SJSA1 (cell line): ENCODE measurements around the gene VSIG2. TPM values are rescaled to one million over a fixed set of nuclear protein-coding genes. Genes with fewer than 3 reads are reported as not detected.
"Not testable (repeated sequence)": the region's sequence is repeated elsewhere in the genome, so short reads cannot be mapped to it uniquely, and the experiment has no call there.

Experiments
- DNase-seq, 2 experiments: peaks; one replicate each; pipeline ENCODE4 v3.0.0-alpha.2; 2015 to 2020; ENCODE audit warnings: low spot score in 2 of 2, low read depth in 1 of 2
- H3K27ac ChIP-seq: fragments of 250-450 bp; sonication (Bioruptor Pico); 2 replicates; pipeline ENCODE4 v1.5.1; 2020; ENCODE audit warnings: mild to moderate bottlenecking, moderate library complexity
- H3K27me3 ChIP-seq: fragments of 250-450 bp; sonication (Bioruptor Pico); replicated peaks from 2 replicates; pipeline ENCODE4 v1.5.1; 2020; ENCODE audit warnings: mild to moderate bottlenecking, moderate library complexity
- H3K36me3 ChIP-seq: fragments of 250-450 bp; sonication (Bioruptor Pico); 2 replicates; pipeline ENCODE4 v1.5.1; 2020; ENCODE audit warnings: mild to moderate bottlenecking
- H3K4me1 ChIP-seq: fragments of 250-450 bp; sonication (Bioruptor Pico); replicated peaks from 2 replicates; pipeline ENCODE4 v1.6.1; 2021; ENCODE audit warnings: mild to moderate bottlenecking
- H3K4me3 ChIP-seq: fragments of 250-450 bp; sonication (Bioruptor Pico); 2 replicates; pipeline ENCODE4 v1.5.1; 2020; ENCODE audit warnings: mild to moderate bottlenecking
- H3K9me3 ChIP-seq: fragments of 250-450 bp; sonication (Bioruptor Pico); replicated peaks from 2 replicates; pipeline ENCODE4 v1.5.1; 2020; ENCODE audit warnings: mild to moderate bottlenecking
- total RNA-seq: library from RNA; depleted of rRNA; stranded (reverse); fragments of >200 nt; shearing (Covaris generic); gene quantifications from 2 replicates; pipeline ENCODE4 v1.2.3, GENCODE V29; 2014

The VSIG2 gene
- total RNA-seq, 1 experiment from 2014 or later, result not detected

- no peak for DNase-seq
- H3K27ac ChIP-seq, result no peak overlapping the region
- no peaks in the 10 kb centered on the region for H3K36me3 ChIP-seq
Observed at GRCh38 chr11:124778281-124778680, 26.2 kb upstream of the VSIG2 start.

GRCh38 chr11:124776865-124777645 is 25.0 kb upstream of the VSIG2 start:
- Histone ChIP-seq H3K4me3 (no peak overlapping the region), H3K36me3 (no peaks in the 10 kb centered on the region), H3K4me1 (peaks cover under 1% of the 10 kb centered on the region), H3K9me3 (no peaks in the 10 kb centered on the region), H3K27ac (no peak overlapping the region), H3K27me3 (no peaks in the 10 kb centered on the region)
- DNase-seq, result no peak

More at GRCh38 chr11:124778281-124778680, 26.2 kb upstream of the VSIG2 start:
- Histone ChIP-seq H3K27me3 (no peaks in the 10 kb centered on the region), H3K4me3 (no peak overlapping the region), H3K9me3 (no peaks in the 10 kb centered on the region), H3K4me1 (no peaks in the 10 kb centered on the region)

GRCh38 chr11:124770959-124771358 is 18.9 kb upstream of the VSIG2 start:
- not testable (repeated sequence) for H3K4me3 ChIP-seq, H3K27me3 ChIP-seq, H3K9me3 ChIP-seq, H3K36me3 ChIP-seq
- Histone ChIP-seq H3K27ac (peak overlapping the region; percentile 94), H3K4me1 (peaks cover 37% of the 10 kb centered on the region)
- peak in 1 of 2 experiments; percentile 27 for DNase-seq

DNA sequence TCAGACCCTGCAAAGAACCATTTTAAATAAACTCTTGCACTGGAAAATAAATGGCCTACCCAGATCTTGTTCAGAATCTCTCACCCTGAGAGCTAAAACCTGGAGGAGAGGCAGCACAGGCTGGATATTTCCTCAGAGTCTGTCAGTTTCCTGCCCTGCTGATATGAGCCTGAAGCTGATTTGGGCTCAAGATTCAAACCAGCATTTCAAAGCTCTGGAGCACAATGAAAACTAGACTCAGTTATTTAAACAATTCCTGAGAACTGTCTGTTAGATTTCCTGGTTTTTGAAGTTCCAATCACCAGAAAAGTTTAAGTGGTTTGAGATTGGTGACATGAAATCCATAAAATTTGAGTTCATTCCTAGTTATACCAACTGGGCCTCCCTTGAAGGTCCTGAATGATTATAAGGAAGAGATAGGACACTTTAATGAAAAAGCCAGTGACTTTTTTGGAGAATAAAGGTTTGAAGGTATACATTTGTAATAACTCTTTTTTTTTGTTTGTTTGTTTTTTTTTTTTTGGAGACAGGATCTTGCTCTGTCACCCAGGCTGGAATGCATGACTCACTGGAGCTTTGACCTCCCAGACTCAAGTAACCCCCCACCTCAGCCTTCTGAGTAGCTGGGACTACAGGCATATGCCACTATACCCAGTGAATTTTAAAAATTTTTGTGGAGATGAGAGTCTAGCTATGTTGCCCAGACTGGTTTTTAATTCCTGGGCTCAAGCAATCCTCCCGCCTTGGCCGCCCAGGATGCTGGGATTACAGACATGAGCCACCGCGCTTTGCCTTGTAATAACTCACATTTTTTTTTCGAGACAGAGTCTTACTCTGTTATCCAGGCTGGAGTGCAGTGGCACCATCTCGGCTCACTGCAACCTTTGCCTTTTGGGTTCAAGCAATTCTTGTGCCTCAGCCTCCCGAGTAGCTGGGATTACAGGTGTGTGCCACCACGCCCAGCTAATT is 18.0 kb upstream of the VSIG2 start:
- H3K4me3 ChIP-seq, result no peak overlapping the region
- peaks cover 37% of the 10 kb centered on the region for H3K4me1 ChIP-seq
- DNase-seq, result peak; percentile 89 to 91
- H3K36me3 ChIP-seq, result 0 out of 2 replicates have a peak, but pooled peaks cover 6% of the 10 kb centered on the region
- peak overlapping the region; percentile 94 for H3K27ac ChIP-seq
- H3K9me3 ChIP-seq, result no peaks in the 10 kb centered on the region
- H3K27me3 ChIP-seq, result no peaks in the 10 kb centered on the region

DNA sequence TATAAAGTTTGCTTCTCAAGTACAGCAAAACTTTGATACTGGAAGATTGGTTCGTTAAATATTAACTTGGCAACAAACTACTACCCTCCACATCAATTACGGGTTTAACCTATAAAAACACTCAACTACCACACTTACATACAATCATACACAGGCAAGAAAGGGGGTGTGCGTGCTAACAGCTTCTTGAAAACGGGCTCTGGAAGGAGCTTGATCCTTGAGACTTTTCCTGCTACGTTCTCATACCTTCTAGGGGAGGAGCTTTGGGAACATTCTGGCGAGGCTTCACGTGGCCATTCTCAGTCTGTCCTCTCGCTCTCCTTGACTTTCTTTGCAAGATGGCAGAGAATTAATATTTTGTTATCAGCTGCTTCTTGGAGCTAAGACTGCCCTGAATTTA is 16.9 kb upstream of the VSIG2 start:
- Histone ChIP-seq H3K27me3 (no peaks in the 10 kb centered on the region), H3K4me1 (peaks cover 37% of the 10 kb centered on the region), H3K27ac (peak overlapping the region; percentile 94), H3K4me3 (no peak overlapping the region), H3K36me3 (0 out of 2 replicates have a peak, but pooled peaks cover 6% of the 10 kb centered on the region), H3K9me3 (no peaks in the 10 kb centered on the region)
- DNase-seq, result no peak

DNA sequence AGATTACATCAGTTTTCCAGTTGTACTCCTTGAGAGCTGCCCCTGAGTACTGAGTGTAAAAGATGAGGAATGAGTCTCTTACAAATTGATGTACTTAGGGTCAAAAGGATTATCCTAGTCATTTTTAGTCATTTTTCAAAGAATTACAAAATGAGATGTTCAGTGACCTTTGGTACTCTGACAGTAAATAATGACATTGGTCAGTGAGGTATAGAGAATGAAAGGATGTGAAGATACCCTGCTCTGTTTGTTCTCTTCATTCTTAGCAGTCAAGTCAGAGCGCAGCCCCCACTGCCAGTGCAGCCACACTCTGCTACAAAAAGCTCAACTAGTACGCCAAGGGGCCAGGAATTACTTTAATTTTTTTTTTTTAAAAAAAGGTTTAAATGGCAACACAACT is 14.1 kb upstream of the VSIG2 start:
- Histone ChIP-seq H3K9me3 (no peaks in the 10 kb centered on the region), H3K4me3 (no peak overlapping the region), H3K4me1 (peaks cover 43% of the 10 kb centered on the region), H3K36me3 (0 out of 2 replicates have a peak, but pooled peaks cover 6% of the 10 kb centered on the region), H3K27ac (no peak overlapping the region), H3K27me3 (no peaks in the 10 kb centered on the region)
- no peak for DNase-seq

GRCh38 chr11:124763156-124763947 is 11.3 kb upstream of the VSIG2 start:
- Histone ChIP-seq H3K27ac (no peak overlapping the region), H3K9me3 (no peaks in the 10 kb centered on the region), H3K4me3 (peak overlapping the region; percentile 37), H3K36me3 (0 out of 2 replicates have a peak, but pooled peaks cover 3% of the 10 kb centered on the region), H3K27me3 (no peaks in the 10 kb centered on the region), H3K4me1 (peaks cover 21% of the 10 kb centered on the region)
- DNase-seq, result peak; percentile 67 to 71

DNA sequence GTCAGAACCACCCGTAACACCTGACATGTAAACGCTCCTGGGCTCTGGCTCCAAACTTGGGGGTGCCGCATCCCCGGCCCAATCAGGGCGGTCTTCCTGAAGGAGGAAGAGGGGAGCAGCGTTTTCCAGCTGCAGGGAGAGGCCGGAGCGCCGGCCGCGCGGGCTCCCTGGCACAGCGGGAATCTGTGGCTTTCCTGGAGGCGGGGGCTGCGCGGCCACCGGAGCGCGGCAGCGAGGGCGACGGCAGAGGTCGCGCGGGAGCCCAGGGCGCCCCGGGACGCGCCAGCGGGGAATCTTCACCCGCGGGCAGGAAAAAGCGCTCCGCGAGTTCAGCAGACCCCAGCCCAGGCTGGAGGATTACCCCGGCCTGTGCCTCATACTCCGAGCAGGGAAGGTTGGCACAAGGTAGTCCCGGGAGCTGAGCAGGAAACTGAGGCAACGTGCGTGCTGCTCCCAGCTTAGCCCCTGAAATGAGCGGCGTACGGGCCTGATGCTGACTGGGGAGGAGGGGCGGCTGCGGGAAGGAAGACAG is 10.6 kb upstream of the VSIG2 start:
- DNase-seq, result no peak
- no peaks in the 10 kb centered on the region for H3K27me3 ChIP-seq

GRCh38 chr11:124762105-124762623 is 10.1 kb upstream of the VSIG2 start, which contains the start of gene ESAM:
ESAM (minus strand) TSS chr11:124762290; CDS start chr11:124762154, 136 bp downstream.
- 0 out of 2 replicates have a peak, but pooled peaks cover 3% of the 10 kb centered on the region for H3K36me3 ChIP-seq
- H3K9me3 ChIP-seq, result no peaks in the 10 kb centered on the region
- no peaks in the 10 kb centered on the region for H3K27me3 ChIP-seq
- no peak for DNase-seq
- no peak within 1 kb of the TSS for H3K27ac ChIP-seq
- peak within 1 kb of the TSS; percentile 37 for H3K4me3 ChIP-seq
- H3K4me1 ChIP-seq, result peaks cover 23% of the 10 kb centered on the region

More for the DNA sequence above, 10.6 kb upstream of the VSIG2 start:
- Histone ChIP-seq H3K4me1 (peaks cover 23% of the 10 kb centered on the region), H3K36me3 (0 out of 2 replicates have a peak, but pooled peaks cover 3% of the 10 kb centered on the region), H3K9me3 (no peaks in the 10 kb centered on the region), H3K4me3 (peak overlapping the region; percentile 37), H3K27ac (no peak overlapping the region)

GRCh38 chr11:124761301-124762104 is 9.4 kb upstream of the VSIG2 start:
- Histone ChIP-seq H3K36me3 (0 out of 2 replicates have a peak, but pooled peaks cover 3% of the 10 kb centered on the region), H3K4me3 (peak overlapping the region; percentile 37), H3K27me3 (no peaks in the 10 kb centered on the region), H3K4me1 (peaks cover 23% of the 10 kb centered on the region), H3K9me3 (no peaks in the 10 kb centered on the region), H3K27ac (no peak overlapping the region)
- DNase-seq, result no peak

- no peak overlapping the region for H3K27ac ChIP-seq
- H3K9me3 ChIP-seq, result no peaks in the 10 kb centered on the region
- no peak for DNase-seq
- H3K36me3 ChIP-seq, result 0 out of 2 replicates have a peak, but pooled peaks cover 3% of the 10 kb centered on the region
- H3K27me3 ChIP-seq, result no peaks in the 10 kb centered on the region
- peaks cover 23% of the 10 kb centered on the region for H3K4me1 ChIP-seq
- H3K4me3 ChIP-seq, result no peak overlapping the region
Observed at GRCh38 chr11:124760806-124761205, 8.8 kb upstream of the VSIG2 start.

DNA sequence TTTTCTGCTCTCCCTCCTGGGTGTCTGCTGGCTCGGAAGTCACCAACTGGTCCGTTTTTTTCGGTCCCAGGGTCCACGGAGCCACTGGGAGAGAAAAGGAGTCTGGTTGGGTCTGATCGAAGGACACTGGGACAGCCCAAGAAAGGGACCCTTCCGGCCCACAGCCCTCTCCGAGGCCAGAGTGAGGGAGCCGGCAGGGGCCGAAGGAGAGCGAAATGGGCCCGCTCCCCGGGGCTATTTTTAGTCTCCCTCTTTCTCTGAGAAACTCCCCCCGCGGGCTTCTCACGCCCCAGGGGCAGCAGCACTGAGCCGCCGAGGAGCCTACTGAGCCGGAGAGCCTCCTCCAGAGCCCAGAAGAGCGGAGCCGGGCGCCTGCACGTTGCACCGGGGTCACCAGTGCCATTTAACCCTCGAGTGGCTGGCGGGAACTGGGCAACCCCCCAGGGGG is 8.2 kb upstream of the VSIG2 start:
- H3K27me3 ChIP-seq, result no peaks in the 10 kb centered on the region

More for the DNA sequence above, 8.2 kb upstream of the VSIG2 start:
- H3K4me3 ChIP-seq, result no peak overlapping the region
- H3K27ac ChIP-seq, result no peak overlapping the region
- H3K4me1 ChIP-seq, result peaks cover 23% of the 10 kb centered on the region
- 0 out of 2 replicates have a peak, but pooled peaks cover 1% of the 10 kb centered on the region for H3K36me3 ChIP-seq
- no peak for DNase-seq
- H3K9me3 ChIP-seq, result no peaks in the 10 kb centered on the region
